Stimulated activated CD4-positive, alpha-beta T cell treated with anti-CD3 and anti-CD28 coated beads, Interleukin-1b, Interleukin-23, amount 100 ng/mL, for 24 hours (primary cell): Measurements from ENCODE around the gene SSX2IP.
"Not testable (repeated sequence)": the region's sequence is repeated elsewhere in the genome, so short reads cannot be mapped to it uniquely, and the experiment has no call there.

Experiments
- DNase-seq, 4 experiments: peaks; one replicate each; pipeline ENCODE4 v3.0.0-alpha.2; 2020; ENCODE audit warnings: low read depth in 4 of 4, low spot score in 1 of 4

The SSX2IP gene

GRCh38 chr1:84620720-84621313 is 69.4 kb downstream of the SSX2IP start:
- DNase-seq = peak; percentile 55 to 71 (median 62)

DNA sequence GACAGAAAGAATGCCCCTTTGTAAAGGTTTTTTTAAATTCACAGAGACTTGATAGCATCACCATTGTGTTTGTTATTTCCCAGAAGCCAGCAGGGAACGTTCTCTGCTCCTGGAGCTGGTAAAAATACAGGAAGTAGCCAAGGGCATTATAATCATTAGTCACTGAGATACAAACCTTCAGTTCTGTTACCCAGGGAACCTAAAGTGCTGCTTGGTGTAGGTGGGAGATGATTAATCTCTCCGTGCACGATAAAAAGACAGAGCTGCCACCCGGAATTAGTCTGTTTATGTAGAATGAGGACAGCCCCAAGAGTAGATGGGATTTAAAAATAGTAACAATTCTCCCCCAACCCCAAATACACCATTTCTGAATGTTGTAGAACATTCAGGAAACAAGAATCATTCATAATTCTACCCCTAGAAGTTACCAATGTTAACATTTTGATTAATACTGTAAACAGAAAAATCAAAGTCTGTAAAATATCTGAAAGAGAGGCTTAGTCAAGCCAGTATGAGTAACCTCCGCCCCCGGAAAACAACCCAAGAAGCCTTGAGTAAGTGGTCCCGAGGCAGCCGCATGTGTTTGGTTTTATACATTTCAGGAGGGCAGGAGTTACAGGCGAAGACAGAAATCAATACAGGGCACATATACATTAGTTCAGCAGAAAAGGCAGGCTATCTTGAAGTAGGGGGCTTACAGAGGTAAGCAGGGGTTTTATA is 70.7 kb downstream of the SSX2IP start:
- peak; percentile 19 to 58 (median 55) for DNase-seq

- no peak for DNase-seq
Observed at GRCh38 chr1:84617349-84617748, 72.9 kb downstream of the SSX2IP start.

GRCh38 chr1:84615790-84616189 is 74.5 kb downstream of the SSX2IP start:
- DNase-seq = no peak

DNA sequence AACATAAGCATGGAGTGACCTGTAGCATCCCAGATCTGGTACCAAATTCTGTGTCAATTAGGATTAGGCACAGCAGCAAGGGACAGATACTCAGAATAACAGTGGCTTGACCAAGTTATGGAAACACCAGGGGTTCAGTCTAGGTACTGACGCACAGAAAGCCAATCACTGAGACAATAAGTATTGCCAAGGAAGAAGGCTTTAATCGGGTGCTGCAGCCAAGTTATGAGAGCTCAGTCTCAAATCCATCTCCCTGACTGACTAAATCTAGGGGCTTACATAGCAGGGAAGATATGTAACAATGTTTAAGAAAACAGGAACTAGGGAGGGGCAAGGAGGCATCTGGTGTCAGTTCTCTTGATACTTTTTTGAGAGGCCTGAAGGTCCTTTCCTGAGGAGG is 76.4 kb downstream of the SSX2IP start:
- no peak for DNase-seq

DNA sequence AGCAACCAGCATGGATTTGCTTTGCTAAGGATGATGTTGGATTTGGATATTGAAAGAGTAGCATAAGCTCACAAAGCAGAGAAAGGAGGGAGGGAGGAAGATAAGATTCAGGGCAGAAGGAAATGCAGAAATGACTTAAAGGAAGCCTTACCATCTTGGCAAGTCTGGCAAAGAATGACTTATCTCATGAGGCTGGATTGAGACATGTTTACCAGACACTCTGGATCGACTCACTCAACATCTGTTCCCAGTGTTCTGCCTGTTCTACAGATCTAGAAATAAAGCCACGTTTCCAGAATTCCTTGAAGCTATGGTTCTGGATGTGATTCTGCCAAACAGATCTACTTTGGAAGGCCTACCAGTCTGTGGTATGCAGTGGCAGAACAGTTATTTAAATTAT is 77.2 kb downstream of the SSX2IP start:
- DNase-seq = no peak

DNA sequence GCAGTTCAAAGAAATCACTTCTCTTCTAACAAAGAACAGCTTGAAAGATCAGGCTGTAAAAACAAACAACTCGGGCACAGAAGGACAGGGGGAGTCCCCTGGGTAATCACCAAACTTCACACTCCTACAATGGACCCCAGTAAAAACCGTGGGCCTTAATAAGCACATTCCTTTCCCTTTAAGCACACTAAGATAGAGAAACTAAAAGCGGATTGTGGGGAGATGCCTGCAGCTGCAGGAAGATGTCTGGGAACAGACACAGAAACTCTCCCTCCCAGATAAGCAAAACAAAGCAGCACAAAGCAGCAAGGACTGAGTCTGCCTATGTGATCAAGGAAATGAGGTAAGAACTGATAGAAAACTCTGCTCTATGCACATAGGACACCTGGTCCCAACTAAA is 78.5 kb downstream of the SSX2IP start:
- no peak for DNase-seq

DNA sequence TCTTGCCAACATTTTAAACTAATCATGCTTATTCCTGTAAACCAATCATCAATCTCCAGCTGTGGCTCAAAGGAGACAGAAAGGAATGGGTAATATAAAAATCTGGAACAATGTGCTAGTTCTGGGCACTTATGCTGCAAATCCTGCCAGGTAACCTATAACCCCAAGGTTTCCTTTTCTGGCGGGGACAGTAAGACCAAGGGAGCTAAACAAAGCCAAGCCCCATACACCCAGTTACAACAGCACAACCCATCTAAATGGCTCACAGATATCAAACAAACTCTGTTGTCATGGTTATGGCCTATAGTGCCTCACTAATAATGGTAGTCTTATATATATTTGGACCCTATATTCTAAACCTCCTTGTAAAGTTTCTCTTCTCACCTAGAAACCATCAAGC is 79.2 kb downstream of the SSX2IP start:
- DNase-seq = no peak

GRCh38 chr1:84606977-84607376 is 83.3 kb downstream of the SSX2IP start:
- no peak for DNase-seq

GRCh38 chr1:84605157-84605556 is 85.1 kb downstream of the SSX2IP start:
- DNase-seq = no peak

GRCh38 chr1:84603941-84604830 is 86.1 kb downstream of the SSX2IP start:
- no peak for DNase-seq

- DNase-seq = no peak
Observed at GRCh38 chr1:84603223-84603622, 87.0 kb downstream of the SSX2IP start.

DNA sequence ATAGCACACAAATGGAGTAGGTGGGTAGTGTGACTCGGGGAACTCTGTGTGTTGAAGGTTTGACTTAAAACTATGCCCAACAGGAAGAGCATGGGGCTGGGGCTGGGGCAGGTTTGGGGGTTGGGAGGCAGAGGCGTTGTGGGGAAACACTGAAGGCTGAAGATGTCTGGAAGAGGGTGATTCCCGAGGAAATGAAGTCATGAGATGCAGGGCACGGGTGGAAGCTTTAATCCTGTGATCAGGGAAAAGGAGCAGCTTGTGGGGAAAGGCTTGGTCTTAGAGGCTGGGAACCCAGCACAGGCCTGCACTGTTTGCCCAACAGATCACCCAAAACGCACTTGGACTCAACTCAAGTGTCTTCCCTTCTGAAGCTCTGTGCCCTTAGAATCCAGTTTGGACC is 89.5 kb downstream of the SSX2IP start:
- no peak for DNase-seq

DNA sequence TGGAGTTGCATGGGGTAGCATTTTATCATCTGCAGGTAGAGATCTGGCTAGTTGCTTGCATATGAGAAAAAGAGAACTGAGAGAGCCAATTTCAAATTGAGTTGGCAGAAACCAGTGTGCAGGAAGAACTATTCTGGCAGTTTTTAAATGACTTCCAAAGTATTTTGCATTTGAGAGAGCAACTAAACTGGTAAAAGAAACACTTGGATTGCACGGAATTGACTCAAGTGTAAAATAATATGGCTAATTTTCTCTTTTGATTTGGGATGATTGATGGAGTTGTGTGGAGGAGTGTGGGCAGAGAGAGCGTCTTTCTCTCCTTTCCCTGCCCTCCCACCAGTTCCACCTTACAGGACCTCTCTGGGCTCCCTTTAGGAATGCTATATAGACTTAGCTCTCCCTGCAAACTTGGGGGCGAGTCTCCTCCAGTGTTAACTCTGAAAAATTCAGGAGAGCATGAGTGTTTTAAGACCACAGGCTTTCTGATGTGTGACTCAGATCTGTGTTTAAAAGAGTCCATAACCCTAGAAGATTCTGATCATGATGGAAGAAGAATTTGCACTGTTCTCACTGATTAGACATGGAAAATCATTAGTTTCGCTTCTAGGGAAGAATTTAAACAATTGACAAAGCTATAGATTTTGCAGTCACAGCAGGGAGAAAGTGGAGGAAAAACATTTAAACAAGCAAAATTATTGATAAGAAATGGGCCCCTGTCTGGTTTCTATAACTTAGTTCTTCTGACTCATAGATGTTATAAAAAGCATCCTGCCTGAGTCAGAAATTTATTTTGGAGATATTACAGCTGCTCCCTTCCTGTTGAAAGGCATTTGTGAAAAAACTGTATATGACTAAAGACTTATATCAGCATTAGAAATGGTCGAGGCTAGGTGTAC is 91.2 kb downstream of the SSX2IP start:
- DNase-seq = no peak

- DNase-seq = no peak
Observed at GRCh38 chr1:84598418-84598817, 91.8 kb downstream of the SSX2IP start.

DNA sequence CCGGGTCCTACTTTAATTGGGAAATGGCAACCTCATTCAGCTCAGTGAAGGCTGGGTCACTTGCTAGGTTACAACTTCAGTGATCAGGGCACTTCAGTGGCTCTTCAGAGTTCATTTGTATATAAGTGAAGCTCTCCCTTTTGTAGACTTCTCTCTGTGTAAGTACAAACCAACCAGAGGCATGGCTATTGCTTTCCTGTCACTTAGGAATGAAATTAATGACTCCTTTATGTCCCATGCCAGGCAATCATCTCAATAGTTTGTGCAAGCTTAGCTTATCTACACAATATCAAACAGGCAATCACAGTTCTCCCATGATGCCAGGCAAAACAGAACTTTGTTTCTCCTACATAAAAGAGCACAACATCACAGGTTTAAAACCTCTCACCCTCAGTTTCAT is 93.2 kb downstream of the SSX2IP start:
- no peak for DNase-seq

GRCh38 chr1:84594959-84595358 is 95.3 kb downstream of the SSX2IP start:
- DNase-seq = not testable (repeated sequence)
